Gastrocnemius medialis (tissue), 4 donors: ENCODE data around the gene ALKBH1. TPM values are rescaled to one million over a fixed set of nuclear protein-coding genes. Genes with fewer than 3 reads are reported as not detected.

Experiments used
- ATAC-seq, 2 donors: fragments of 150-250 bp; one replicate each; pipeline ENCODE4 v1.9.1; 2016
- DNase-seq, 2 donors: peaks; one replicate each; pipeline ENCODE4 v3.0.0-alpha.2; 2019
- H3K27ac ChIP-seq, 4 donors: fragments of 200-600 bp; sonication (generic); 1 replicate in 1 of 4; 2 replicates in 3 of 4; pipeline ENCODE4 v1.5.1; 2016 to 2018; ENCODE audit warnings: mild to moderate bottlenecking in 2 of 4, moderate library complexity in 1 of 4
- H3K27me3 ChIP-seq, 3 donors: fragments of 200-600 bp; sonication (generic) in 2 of 3; 1 replicate in 1 of 3; 2 replicates in 2 of 3; pipeline versions ENCODE4 v1.5.1 to v1.6.0; 2016 to 2019; ENCODE audit warnings: mild to moderate bottlenecking in 1 of 3, moderate library complexity in 1 of 3
- H3K36me3 ChIP-seq, 2 donors: fragments of 200-600 bp; sonication (generic) in 1 of 2; one replicate each; pipeline ENCODE4 v1.5.1; 2017 to 2018
- H3K4me1 ChIP-seq, 2 donors: fragments of 200-600 bp; sonication (generic) in 1 of 2; one replicate each; pipeline ENCODE4 v1.5.1; 2016 to 2017; ENCODE audit warnings: mild to moderate bottlenecking in 2 of 2
- H3K4me3 ChIP-seq, 4 donors: fragments of 200-600 bp; sonication (generic) in 3 of 4; 1 replicate in 1 of 4; 2 replicates in 3 of 4; pipeline ENCODE4 v1.5.1; 2016 to 2019; ENCODE audit warnings: mild to moderate bottlenecking in 2 of 4
- H3K9me3 ChIP-seq, 3 donors: fragments of 200-600 bp; sonication (generic) in 2 of 3; 1 replicate in 1 of 3; 2 replicates in 2 of 3; pipeline ENCODE4 v1.5.1; 2016 to 2019
- CTCF ChIP-seq, 5 experiments: fragments of 450-650 bp in 3 of 5; fragments of 200-600 bp in 2 of 5; sonication (generic) in 2 of 5; IDR thresholded peaks in 4 of 5; conservative IDR thresholded peaks in 1 of 5; 1 replicate in 4 of 5; 2 replicates in 1 of 5; pipeline ENCODE4 v1.5.1; 2016 to 2019; ENCODE audit warnings: antibody characterized with exemption in 5 of 5, mild to moderate bottlenecking in 3 of 5, moderate library complexity in 3 of 5
- POLR2A ChIP-seq, 2 donors: fragments of 450-650 bp; IDR thresholded peaks; one replicate each; pipeline ENCODE4 v1.6.1; 2017; ENCODE audit warnings: antibody characterized with exemption in 2 of 2, mild to moderate bottlenecking in 2 of 2, moderate library complexity in 2 of 2
- in situ Hi-C, 4 donors: fragments of 200-750 bp; cut with MboI; loops; one replicate each; pipeline versions ENCODE4 v1.15.0 to v1.8.0; 2017; ENCODE audit warnings: low sequenced_read_pairs in 4 of 4
- intact Hi-C: fragments of 100-400 bp; cut with DNase I; formaldehyde crosslinking; loops from one replicate; pipeline ENCODE4 v1.15.1; 2023; ENCODE audit warnings: low total_unique reads
- total RNA-seq, 4 donors: library from RNA; depleted of rRNA; stranded (reverse); fragments of >200 nt; gene quantifications; one replicate each; pipeline versions ENCODE4 v1.1.0 to v1.2.3, GENCODE V29; 2016

The ALKBH1 gene
- total RNA-seq, 4 donors from 2014 or later, result 12.2 to 16.2 (median 13.6) TPM

- intact Hi-C loops, result no loop called here
- H3K4me3 ChIP-seq, result no peak overlapping the region
- in situ Hi-C loops, result no loop called here
- H3K27ac ChIP-seq, result no peak overlapping the region
- H3K9me3 ChIP-seq, result no peaks in the 10 kb centered on the region
- TF ChIP-seq POLR2A (IDR thresholded peaks at IDR 0.05) (no peak), CTCF (IDR thresholded peaks at IDR 0.05 in 4 of 5, conservative IDR thresholded peaks at IDR 0.05 in 1 of 5) (no peak)
- no peaks in the 10 kb centered on the region for H3K36me3 ChIP-seq
- no peak for ATAC-seq
- no peaks in the 10 kb centered on the region for H3K4me1 ChIP-seq
- no peak for DNase-seq
- H3K27me3 ChIP-seq, result no peaks in the 10 kb centered on the region
Observed at GRCh38 chr14:77648520-77649200, 59.2 kb downstream of the ALKBH1 start.

- Histone ChIP-seq H3K4me3 (no peak overlapping the region), H3K27ac (no peak overlapping the region), H3K27me3 (no peaks in the 10 kb centered on the region), H3K36me3 (no peaks in the 10 kb centered on the region), H3K9me3 (no peaks in the 10 kb centered on the region), H3K4me1 (no peaks in the 10 kb centered on the region)
- DNase-seq (no peak), ATAC-seq (no peak)
- intact Hi-C loops, result no loop called here
- in situ Hi-C loops, result no loop called here
- TF ChIP-seq CTCF (IDR thresholded peaks at IDR 0.05 in 4 of 5, conservative IDR thresholded peaks at IDR 0.05 in 1 of 5) (no peak), POLR2A (IDR thresholded peaks at IDR 0.05) (no peak)
Observed at GRCh38 chr14:77647853-77648252, 60.0 kb downstream of the ALKBH1 start.

- in situ Hi-C loops, result no loop called here
- no peaks in the 10 kb centered on the region for H3K9me3 ChIP-seq
- peaks cover 0 to 4% (median 0%) of the 10 kb centered on the region in 3 donors for H3K27me3 ChIP-seq
- DNase-seq, result no peak
- ATAC-seq, result no peak
- TF ChIP-seq POLR2A (IDR thresholded peaks at IDR 0.05) (no peak), CTCF (IDR thresholded peaks at IDR 0.05 in 4 of 5, conservative IDR thresholded peaks at IDR 0.05 in 1 of 5) (no peak)
- H3K36me3 ChIP-seq, result no peaks in the 10 kb centered on the region
- H3K4me1 ChIP-seq, result peaks cover 0 to 5% of the 10 kb centered on the region in 2 donors
- no peak overlapping the region for H3K4me3 ChIP-seq
- intact Hi-C loops, result no loop called here
- H3K27ac ChIP-seq, result no peak overlapping the region
Observed at GRCh38 chr14:77646907-77647306, 60.9 kb downstream of the ALKBH1 start.

GRCh38 chr14:77645520-77646230, 62.1 kb downstream of the ALKBH1 start:
- no peak for ATAC-seq

More at GRCh38 chr14:77645520-77646230, 62.1 kb downstream of the ALKBH1 start:
- H3K36me3 ChIP-seq, result no peaks in the 10 kb centered on the region
- H3K4me1 ChIP-seq, result peaks cover 7 to 8% of the 10 kb centered on the region in 2 donors
- intact Hi-C loops (no loop called here), in situ Hi-C loops (no loop called here)
- TF ChIP-seq POLR2A (IDR thresholded peaks at IDR 0.05) (no peak), CTCF (IDR thresholded peaks at IDR 0.05 in 4 of 5, conservative IDR thresholded peaks at IDR 0.05 in 1 of 5) (no peak)
- peaks cover 0 to 4% (median 0%) of the 10 kb centered on the region in 3 donors for H3K27me3 ChIP-seq
- no peak overlapping the region for H3K27ac ChIP-seq
- no peak for DNase-seq
- no peaks in the 10 kb centered on the region for H3K9me3 ChIP-seq
- no peak overlapping the region for H3K4me3 ChIP-seq
